Measurements from ENCODE around the gene CDH12. TPM values are rescaled to one million over a fixed set of nuclear protein-coding genes. Genes with fewer than 3 reads are reported as not detected.

The CDH12 gene
- total RNA-seq, 1 experiment from 2014 or later: not detected

GRCh38 chr5:22892441-22892840 lies 39.3 kb upstream of the CDH12 start:
- Histone ChIP-seq H2BK12ac (ENCODE audit: insufficient read length, low read depth, low read length) (no peak overlapping the region), H4K20me1 (ENCODE audit: control insufficient read depth, insufficient read depth, insufficient read length) (no peaks in the 10 kb centered on the region), H3K56ac (ENCODE audit: insufficient read length, low read depth, low read length) (no peak overlapping the region), H4K5ac (ENCODE audit: insufficient read length, low read depth, low read length) (no peak overlapping the region), H2BK15ac (ENCODE audit: low read depth, low read length) (no peak overlapping the region), H4K8ac (replicated peaks; ENCODE audit: insufficient read length, low read depth, low read length) (no peak overlapping the region), H3K4ac (ENCODE audit: low read depth, low read length) (no peak overlapping the region), H3K14ac (ENCODE audit: insufficient read depth, low read length) (no peak overlapping the region), H3K9ac (ENCODE audit: extremely low read depth, insufficient read length, low read length) (no peak overlapping the region), H3K9me3 (ENCODE audit: control insufficient read depth, low read depth, low read length) (no peaks in the 10 kb centered on the region), H3T11ph (ENCODE audit: low read length) (no peak overlapping the region), H3K4me2 (ENCODE audit: insufficient read depth, insufficient read length, low read length) (no peak overlapping the region), H2BK5ac (ENCODE audit: insufficient read length, low read length) (no peak overlapping the region), H2BK120ac (ENCODE audit: low read depth, low read length, poor library complexity, severe bottlenecking) (no peak overlapping the region), H3K18ac (ENCODE audit: insufficient read length, low read depth, low read length) (no peak overlapping the region), H3K23ac (ENCODE audit: insufficient read length, low read depth, low read length) (no peak overlapping the region), H3K4me1 (ENCODE audit: insufficient read depth, low read length) (no peaks in the 10 kb centered on the region), H2AK5ac (ENCODE audit: insufficient read length, low read length) (no peak overlapping the region), H3K79me2 (ENCODE audit: insufficient read depth, low read length) (no peaks in the 10 kb centered on the region), H2AFZ (ENCODE audit: low read length) (no peak overlapping the region), H4K91ac (ENCODE audit: insufficient read length, low read depth, low read length) (no peak overlapping the region), H2BK20ac (ENCODE audit: low read depth, low read length, poor library complexity, severe bottlenecking) (no peak overlapping the region), H3K79me1 (ENCODE audit: insufficient read depth, low read depth, low read length, poor library complexity, severe bottlenecking) (no peaks in the 10 kb centered on the region), H3K27me3 (ENCODE audit: insufficient read depth, low read length) (no peaks in the 10 kb centered on the region), H3K23me2 (ENCODE audit: insufficient read length, low read depth, low read length, poor library complexity, severe bottlenecking) (no peaks in the 10 kb centered on the region), H3K27ac (ENCODE audit: insufficient read length, low read depth, low read length) (no peak overlapping the region)
- H3K27ac Mint-ChIP-seq: no peak overlapping the region
- TF ChIP-seq, protein P1, sequence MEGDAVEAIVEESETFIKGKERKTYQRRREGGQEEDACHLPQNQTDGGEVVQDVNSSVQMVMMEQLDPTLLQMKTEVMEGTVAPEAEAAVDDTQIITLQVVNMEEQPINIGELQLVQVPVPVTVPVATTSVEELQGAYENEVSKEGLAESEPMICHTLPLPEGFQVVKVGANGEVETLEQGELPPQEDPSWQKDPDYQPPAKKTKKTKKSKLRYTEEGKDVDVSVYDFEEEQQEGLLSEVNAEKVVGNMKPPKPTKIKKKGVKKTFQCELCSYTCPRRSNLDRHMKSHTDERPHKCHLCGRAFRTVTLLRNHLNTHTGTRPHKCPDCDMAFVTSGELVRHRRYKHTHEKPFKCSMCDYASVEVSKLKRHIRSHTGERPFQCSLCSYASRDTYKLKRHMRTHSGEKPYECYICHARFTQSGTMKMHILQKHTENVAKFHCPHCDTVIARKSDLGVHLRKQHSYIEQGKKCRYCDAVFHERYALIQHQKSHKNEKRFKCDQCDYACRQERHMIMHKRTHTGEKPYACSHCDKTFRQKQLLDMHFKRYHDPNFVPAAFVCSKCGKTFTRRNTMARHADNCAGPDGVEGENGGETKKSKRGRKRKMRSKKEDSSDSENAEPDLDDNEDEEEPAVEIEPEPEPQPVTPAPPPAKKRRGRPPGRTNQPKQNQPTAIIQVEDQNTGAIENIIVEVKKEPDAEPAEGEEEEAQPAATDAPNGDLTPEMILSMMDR (conservative IDR thresholded peaks at IDR 0.05): no peak
- no peaks in the 10 kb centered on the region for H3K27me3 Mint-ChIP-seq (ENCODE audit: low read depth)
- no peaks in the 10 kb centered on the region for H3K9me3 Mint-ChIP-seq
- DNase-seq: no peak
- H3K36me3 Mint-ChIP-seq (ENCODE audit: insufficient read depth in 1 of 3, low read depth in 3 of 3): no peaks in the 10 kb centered on the region
- H3K4me1 Mint-ChIP-seq: no peaks in the 10 kb centered on the region
- no peak overlapping the region for H3K4me3 Mint-ChIP-seq
- no CpG with 5 or more reads among the region's 4 CpGs for WGBS (ENCODE audit: extremely low coverage, insufficient read length, low lambda C conversion rate)
